Esophagus squamous epithelium (tissue), 5 donors: ENCODE results near the gene NCBP3. TPM values are rescaled to one million over a fixed set of nuclear protein-coding genes. Genes with fewer than 3 reads are reported as not detected.

Experiments used
- DNase-seq: peaks from one replicate; lab custom pipeline; 2025; lab: John Stamatoyannopoulos, UW
- H3K27ac ChIP-seq, 4 donors: fragments of 200-600 bp; sonication (generic); one replicate each; pipeline ENCODE4 v1.5.1; 2016 to 2019; ENCODE audit warnings: mild to moderate bottlenecking in 1 of 4
- H3K27me3 ChIP-seq, 4 donors: fragments of 200-600 bp; sonication (generic); 1 replicate in 3 of 4; 2 replicates in 1 of 4; pipeline versions ENCODE4 v1.5.1 to v1.6.0; 2017 to 2021; ENCODE audit warnings: antibody characterized with exemption in 1 of 4
- H3K36me3 ChIP-seq, 3 donors: fragments of 200-600 bp; sonication (generic); one replicate each; pipeline ENCODE4 v1.5.1; 2016 to 2019
- H3K4me1 ChIP-seq, 3 donors: fragments of 200-600 bp; sonication (generic); one replicate each; pipeline ENCODE4 v1.5.1; 2017 to 2019
- H3K4me3 ChIP-seq, 4 donors: fragments of 200-600 bp; sonication (generic); 1 replicate in 3 of 4; 2 replicates in 1 of 4; pipeline ENCODE4 v1.5.1; 2016 to 2019; ENCODE audit warnings: mild to moderate bottlenecking in 2 of 4, moderate library complexity in 1 of 4
- H3K9me3 ChIP-seq, 3 donors: fragments of 200-600 bp; sonication (generic); one replicate each; pipeline ENCODE4 v1.5.1; 2016 to 2019
- POLR2A ChIP-seq, 4 donors: fragments of 450-650 bp; IDR thresholded peaks; one replicate each; pipeline ENCODE4 v1.6.1; 2017; ENCODE audit warnings: antibody characterized with exemption in 4 of 4, mild to moderate bottlenecking in 4 of 4, moderate library complexity in 3 of 4
- WGBS, 2 donors: methylation state at CpG; one replicate each; pipeline ENCODE4 v1.1.5; 2018; 5-methylcytosine and 5-hydroxymethylcytosine counted together
- intact Hi-C: fragments of 100-400 bp; cut with DNase I; formaldehyde crosslinking; loops from one replicate; pipeline ENCODE4 v1.15.0; 2022
- total RNA-seq, 4 donors: library from RNA; depleted of rRNA; stranded (reverse); fragments of >200 nt; gene quantifications; one replicate each; pipeline ENCODE4 v1.1.0, GENCODE V29; 2016
- TF ChIP-seq, protein P1 (sequence below), 6 experiments: fragments of 450-650 bp in 4 of 6; fragments of 200-600 bp in 2 of 6; sonication (generic) in 2 of 6; IDR thresholded peaks; one replicate each; pipeline ENCODE4 v1.5.1; 2016 to 2019; ENCODE audit warnings: antibody characterized with exemption in 6 of 6, mild to moderate bottlenecking in 4 of 6, moderate library complexity in 4 of 6
- donor health status: DM: yes; HTN: yes; CAD: no.

Gene NCBP3
- total RNA-seq, 4 donors from 2014 or later, result 12.1 to 26.1 (median 17.1) TPM

DNA sequence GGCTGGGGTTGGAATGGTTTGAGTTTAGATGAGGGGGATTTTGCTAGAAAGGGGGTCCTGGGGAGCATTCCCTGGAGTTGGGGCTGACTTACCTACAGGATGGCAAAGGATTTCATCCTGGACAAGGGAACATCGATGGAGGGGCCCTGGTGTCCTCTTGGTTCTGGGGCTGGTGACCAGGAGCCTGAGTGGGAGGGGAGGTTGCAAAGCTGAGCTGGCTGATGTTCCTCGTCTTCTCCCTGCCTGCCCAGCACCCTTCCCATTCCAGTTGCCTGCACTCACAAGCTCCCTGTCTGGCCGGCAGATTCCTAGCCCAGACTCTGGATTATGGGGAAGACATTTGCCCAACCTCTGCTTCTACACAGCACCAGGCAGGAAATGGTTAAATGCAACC is 82.3 kb downstream of the NCBP3 start:
- Histone ChIP-seq H3K27me3 (no peaks in the 10 kb centered on the region), H3K4me1 (no peaks in the 10 kb centered on the region), H3K27ac (peak overlapping the region in 2 of 4 donors; percentile 25 to 34), H3K36me3 (no peaks in the 10 kb centered on the region), H3K9me3 (peaks cover 0 to 7% (median 5%) of the 10 kb centered on the region in 3 donors), H3K4me3 (no peak overlapping the region)
- intact Hi-C loops, result no loop called here
- WGBS, 2 donors, result 57 to 73% methylated on average over 2 to 3 of the region's 3 CpGs
- DNase-seq, result no peak
- TF ChIP-seq, protein P1, sequence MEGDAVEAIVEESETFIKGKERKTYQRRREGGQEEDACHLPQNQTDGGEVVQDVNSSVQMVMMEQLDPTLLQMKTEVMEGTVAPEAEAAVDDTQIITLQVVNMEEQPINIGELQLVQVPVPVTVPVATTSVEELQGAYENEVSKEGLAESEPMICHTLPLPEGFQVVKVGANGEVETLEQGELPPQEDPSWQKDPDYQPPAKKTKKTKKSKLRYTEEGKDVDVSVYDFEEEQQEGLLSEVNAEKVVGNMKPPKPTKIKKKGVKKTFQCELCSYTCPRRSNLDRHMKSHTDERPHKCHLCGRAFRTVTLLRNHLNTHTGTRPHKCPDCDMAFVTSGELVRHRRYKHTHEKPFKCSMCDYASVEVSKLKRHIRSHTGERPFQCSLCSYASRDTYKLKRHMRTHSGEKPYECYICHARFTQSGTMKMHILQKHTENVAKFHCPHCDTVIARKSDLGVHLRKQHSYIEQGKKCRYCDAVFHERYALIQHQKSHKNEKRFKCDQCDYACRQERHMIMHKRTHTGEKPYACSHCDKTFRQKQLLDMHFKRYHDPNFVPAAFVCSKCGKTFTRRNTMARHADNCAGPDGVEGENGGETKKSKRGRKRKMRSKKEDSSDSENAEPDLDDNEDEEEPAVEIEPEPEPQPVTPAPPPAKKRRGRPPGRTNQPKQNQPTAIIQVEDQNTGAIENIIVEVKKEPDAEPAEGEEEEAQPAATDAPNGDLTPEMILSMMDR (IDR thresholded peaks at IDR 0.05), result no peak
- TF ChIP-seq POLR2A (IDR thresholded peaks at IDR 0.05), result no peak

DNA sequence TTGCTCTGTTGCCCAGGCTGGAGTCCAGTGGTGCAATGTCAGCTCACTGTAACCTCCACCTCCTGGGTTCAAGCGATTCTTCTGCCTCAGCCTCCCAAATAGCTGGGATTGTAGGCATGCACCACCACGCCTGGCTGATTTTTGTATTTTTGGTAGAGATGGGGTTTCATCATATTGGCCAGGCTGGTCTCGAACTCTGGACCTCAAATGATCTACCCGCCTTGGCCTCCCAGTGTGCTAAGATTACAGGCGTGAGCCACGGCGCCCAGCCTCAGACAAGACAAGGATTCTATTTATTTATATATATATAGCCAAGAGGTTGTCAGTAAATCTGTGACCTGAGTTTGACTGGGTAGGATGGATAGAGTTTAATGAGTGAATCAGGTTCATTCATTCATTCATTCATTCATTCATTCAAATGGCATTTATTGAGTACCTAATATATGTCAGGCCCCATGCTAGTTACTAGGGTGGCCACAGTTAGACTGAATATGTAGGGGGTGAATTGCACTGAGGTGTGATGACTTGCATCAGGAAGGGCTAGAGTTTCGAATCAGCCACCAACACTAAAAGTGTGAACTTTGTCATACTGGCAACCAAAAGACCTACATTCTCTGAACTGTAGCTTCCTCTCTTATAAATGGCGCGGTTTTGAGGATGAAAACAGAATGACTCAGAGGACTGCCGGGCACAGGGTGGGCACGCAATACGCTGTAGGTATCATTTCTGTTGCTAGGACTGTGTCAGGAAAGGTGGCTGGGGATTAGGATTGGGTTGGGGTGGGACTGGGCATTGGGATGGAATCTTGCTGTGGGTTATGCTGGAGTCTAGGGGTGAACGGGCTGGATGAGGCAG is 82.9 kb downstream of the NCBP3 start:
- Histone ChIP-seq H3K27ac (peak overlapping the region in 2 of 4 donors; percentile 25 to 34), H3K4me3 (no peak overlapping the region)
- 75 to 76% methylated on average over 14 of the region's 14 CpGs for WGBS, 2 donors

DNA sequence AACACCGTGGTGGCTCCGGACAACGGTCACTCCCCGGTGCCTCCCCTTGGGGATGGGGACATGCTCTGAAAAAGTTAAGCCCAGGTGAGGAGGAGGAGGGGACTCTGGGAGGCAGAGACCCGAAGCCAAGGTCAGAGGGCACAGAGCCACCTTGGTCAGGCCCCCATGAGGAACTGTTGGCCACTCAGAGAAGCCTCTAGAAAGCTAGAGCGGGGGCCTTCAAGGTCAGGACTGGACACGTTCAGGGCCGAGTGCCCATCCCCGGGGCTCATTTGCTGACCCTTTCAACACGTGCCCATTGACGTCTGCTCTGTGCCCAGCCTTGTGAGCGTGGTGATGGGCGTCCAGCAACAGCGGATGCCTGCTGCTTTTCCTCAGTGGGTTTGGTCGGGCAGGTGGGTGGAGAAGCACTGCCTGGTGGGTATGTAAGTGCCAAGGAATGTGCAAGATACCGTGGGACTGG is 84.1 kb downstream of the NCBP3 start:
- intact Hi-C loops, result no loop called here

More for the DNA sequence above, 82.9 kb downstream of the NCBP3 start:
- Histone ChIP-seq H3K4me1 (no peaks in the 10 kb centered on the region), H3K27me3 (no peaks in the 10 kb centered on the region), H3K9me3 (peaks cover 0 to 7% (median 5%) of the 10 kb centered on the region in 3 donors), H3K36me3 (no peaks in the 10 kb centered on the region)
- TF ChIP-seq, protein P1 (IDR thresholded peaks at IDR 0.05), result no peak
- TF ChIP-seq POLR2A (IDR thresholded peaks at IDR 0.05), result no peak
- intact Hi-C loops, result no loop called here
- DNase-seq, result no peak

DNA sequence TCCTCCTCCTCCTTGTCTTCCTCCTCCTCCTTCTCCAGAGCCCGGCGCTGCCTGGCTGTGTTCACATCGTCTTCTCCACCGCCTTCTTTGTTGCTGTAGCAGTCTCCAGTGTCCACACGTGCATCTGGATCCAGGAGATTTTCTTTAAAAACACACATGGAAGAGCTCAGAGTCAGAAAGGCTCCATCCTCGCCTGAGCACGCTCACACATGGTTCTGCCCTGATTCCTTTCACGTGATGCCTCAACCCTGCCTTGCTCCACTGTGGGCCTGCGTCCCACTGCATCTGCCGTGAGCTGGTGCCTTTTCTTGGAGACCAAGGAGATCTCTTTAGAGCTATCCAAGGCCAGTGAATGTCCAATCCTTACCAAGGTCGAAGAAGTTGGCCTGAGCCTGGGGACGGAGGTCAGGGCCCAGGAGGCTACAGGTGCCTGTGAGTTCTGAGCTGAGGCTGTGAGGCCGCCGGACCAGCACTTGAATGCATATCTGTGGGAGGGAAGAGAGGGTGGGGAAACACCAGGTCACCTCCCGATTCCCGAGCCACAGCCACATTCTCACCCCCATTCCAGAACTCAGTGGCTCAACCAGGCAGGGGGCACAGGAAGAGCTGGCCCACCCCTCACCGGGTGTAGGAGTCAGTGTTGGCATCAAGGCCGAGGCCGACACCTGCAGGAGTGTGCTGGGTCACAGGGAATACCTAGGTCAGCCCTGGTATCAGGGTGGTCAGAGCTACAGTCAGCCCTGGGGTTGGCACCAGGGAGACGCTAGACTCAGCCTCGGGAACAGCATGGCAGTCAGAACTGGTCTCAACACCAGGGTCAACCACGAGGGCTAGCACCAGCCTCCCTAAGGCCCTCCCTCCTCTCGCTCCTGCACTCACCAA is 84.8 kb downstream of the NCBP3 start:
- 75 to 79% methylated on average over 9 to 13 of the region's 23 CpGs for WGBS, 2 donors
- no peak for DNase-seq
- Histone ChIP-seq H3K27me3 (no peaks in the 10 kb centered on the region), H3K4me3 (no peak overlapping the region), H3K9me3 (peaks cover 0 to 7% (median 5%) of the 10 kb centered on the region in 3 donors), H3K27ac (no peak overlapping the region), H3K36me3 (no peaks in the 10 kb centered on the region), H3K4me1 (no peaks in the 10 kb centered on the region)
- no peak for TF ChIP-seq POLR2A (IDR thresholded peaks at IDR 0.05)
- TF ChIP-seq, protein P1 (IDR thresholded peaks at IDR 0.05), result no peak
- intact Hi-C loops, result no loop called here

More for the DNA sequence above, 84.1 kb downstream of the NCBP3 start:
- no peak for DNase-seq
- Histone ChIP-seq H3K36me3 (no peaks in the 10 kb centered on the region), H3K9me3 (peaks cover 0 to 7% (median 5%) of the 10 kb centered on the region in 3 donors), H3K4me3 (no peak overlapping the region), H3K27ac (no peak overlapping the region), H3K4me1 (no peaks in the 10 kb centered on the region), H3K27me3 (no peaks in the 10 kb centered on the region)
- no peak for TF ChIP-seq POLR2A (IDR thresholded peaks at IDR 0.05)
- TF ChIP-seq, protein P1 (IDR thresholded peaks at IDR 0.05), result no peak
- 80% methylated on average over 4 of the region's 16 CpGs; no CpG with 5 or more reads in 1 of the 2 donors for WGBS, 2 donors
